NT2/D1 (cell line): ENCODE measurements around the gene ZSWIM6.

Experiments used
- DNase-seq: peaks from one replicate; pipeline ENCODE4 v3.0.0-alpha.2; 2011; ENCODE audit warnings: low read depth, low spot score
- H3K27me3 ChIP-seq: 2 replicates; pipeline ENCODE4 v1.6.0; 2011; ENCODE audit warnings: mild to moderate bottlenecking; ENCODE audit not compliant: insufficient read length, insufficient read depth
- H3K36me3 ChIP-seq: 2 replicates; pipeline ENCODE4 v1.6.1; 2011; ENCODE audit warnings: mild to moderate bottlenecking, low read length, mixed read lengths; ENCODE audit not compliant: insufficient read depth, insufficient read length
- H3K4me1 ChIP-seq: 2 replicates; pipeline ENCODE4 v1.5.1; 2011; ENCODE audit not compliant: insufficient read depth, insufficient read length
- H3K4me3 ChIP-seq: 2 replicates; pipeline ENCODE4 v1.5.1; 2011; ENCODE audit warnings: low read depth; ENCODE audit not compliant: insufficient read length
- H3K9ac ChIP-seq: 2 replicates; pipeline ENCODE4 v1.6.0; 2011; ENCODE audit warnings: low read depth; ENCODE audit not compliant: insufficient read length
- H3K9me3 ChIP-seq: 2 replicates; pipeline ENCODE4 v1.5.1; 2011; ENCODE audit warnings: mild to moderate bottlenecking, low read length; ENCODE audit not compliant: insufficient read depth
- SUZ12 ChIP-seq: IDR thresholded peaks from 2 replicates; pipeline ENCODE4 v1.6.1; 2011; ENCODE audit not compliant: insufficient read length, insufficient read depth; ENCODE audit errors: extremely low read depth
- YY1 ChIP-seq: IDR thresholded peaks from 2 replicates; pipeline ENCODE4 v1.6.1; 2011; ENCODE audit not compliant: insufficient read length, insufficient read depth
- ZNF274 ChIP-seq: IDR thresholded peaks from 2 replicates; pipeline ENCODE4 v1.6.1; 2011; ENCODE audit warnings: mild to moderate bottlenecking, low read depth, low read length

ZSWIM6 gene

GRCh38 chr5:61465066-61465465 lies 133.0 kb downstream of the ZSWIM6 start:
- Histone ChIP-seq H3K9me3 (no peaks in the 10 kb centered on the region), H3K36me3 (no peaks in the 10 kb centered on the region), H3K9ac (no peak overlapping the region), H3K4me3 (no peak overlapping the region), H3K27me3 (no peaks in the 10 kb centered on the region), H3K4me1 (no peaks in the 10 kb centered on the region)
- DNase-seq: no peak
- TF ChIP-seq SUZ12 (no peak), ZNF274 (no peak), YY1 (no peak)

GRCh38 chr5:61465496-61465895 lies 133.4 kb downstream of the ZSWIM6 start:
- Histone ChIP-seq H3K9ac (no peak overlapping the region), H3K4me3 (no peak overlapping the region), H3K4me1 (no peaks in the 10 kb centered on the region), H3K36me3 (no peaks in the 10 kb centered on the region), H3K9me3 (no peaks in the 10 kb centered on the region), H3K27me3 (no peaks in the 10 kb centered on the region)
- TF ChIP-seq ZNF274: no peak
- DNase-seq: no peak

GRCh38 chr5:61466017-61466416 lies 134.0 kb downstream of the ZSWIM6 start:
- Histone ChIP-seq H3K4me1 (no peaks in the 10 kb centered on the region), H3K4me3 (no peak overlapping the region), H3K36me3 (no peaks in the 10 kb centered on the region), H3K9ac (no peak overlapping the region), H3K27me3 (no peaks in the 10 kb centered on the region), H3K9me3 (no peaks in the 10 kb centered on the region)
- no peak for TF ChIP-seq YY1
- no peak for TF ChIP-seq ZNF274
- no peak for TF ChIP-seq SUZ12
- no peak for DNase-seq

DNA sequence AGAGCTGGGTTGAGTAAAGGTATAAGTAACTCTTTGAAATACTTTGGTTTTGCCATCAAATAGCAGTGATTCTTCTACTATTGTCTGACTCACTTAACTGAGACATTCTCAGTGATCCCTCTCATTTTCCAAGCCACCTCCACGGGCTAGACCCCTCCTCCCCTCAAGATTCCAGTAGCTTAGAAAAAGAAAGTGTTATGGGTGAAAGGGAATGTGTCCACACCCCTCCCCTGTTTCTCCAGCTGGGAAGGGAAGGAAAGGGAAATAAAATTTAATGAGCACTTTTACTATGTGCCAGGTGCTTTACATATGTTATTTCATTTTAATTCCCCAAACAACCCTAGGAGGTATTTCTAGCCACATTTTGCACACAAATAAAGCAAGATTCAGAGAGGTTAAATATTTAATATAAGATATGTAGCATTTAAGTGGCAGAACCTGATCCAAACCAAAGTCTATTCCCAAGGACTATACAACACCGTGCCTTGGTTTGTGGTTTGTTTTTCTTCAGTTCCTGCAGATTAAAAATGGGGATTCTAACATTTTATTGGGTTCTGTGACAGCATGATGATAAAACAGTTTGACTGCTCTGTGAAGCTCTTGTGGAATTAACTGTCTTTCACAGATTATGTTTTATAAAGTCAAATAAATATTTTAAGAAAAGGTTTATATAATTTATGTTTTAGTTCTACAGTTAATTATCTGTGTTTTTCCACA lies 135.9 kb downstream of the ZSWIM6 start:
- Histone ChIP-seq H3K4me3 (no peak overlapping the region), H3K9me3 (no peaks in the 10 kb centered on the region), H3K4me1 (no peaks in the 10 kb centered on the region), H3K36me3 (no peaks in the 10 kb centered on the region), H3K27me3 (no peaks in the 10 kb centered on the region), H3K9ac (no peak overlapping the region)
- TF ChIP-seq ZNF274 (no peak), YY1 (no peak), SUZ12 (no peak)
- no peak for DNase-seq

DNA sequence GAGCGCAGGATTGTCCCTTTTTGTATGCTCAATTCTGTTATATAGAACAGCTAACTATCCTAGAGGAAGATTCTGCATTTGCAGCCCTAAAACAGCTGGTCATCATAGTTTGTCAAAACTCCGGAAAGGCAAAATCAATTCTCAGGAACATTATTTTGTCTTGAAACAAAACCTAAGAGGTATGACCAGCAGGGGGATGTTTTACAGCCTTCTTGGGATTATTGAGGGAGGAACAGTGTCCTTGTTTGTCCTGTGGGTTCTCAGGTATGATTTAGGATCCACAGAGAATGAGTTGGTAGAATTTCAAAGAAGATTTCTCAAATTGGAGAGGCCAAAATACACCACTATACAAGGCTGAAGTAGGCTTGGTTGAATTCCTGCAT lies 136.4 kb downstream of the ZSWIM6 start:
- Histone ChIP-seq H3K9me3 (no peaks in the 10 kb centered on the region), H3K36me3 (no peaks in the 10 kb centered on the region), H3K9ac (no peak overlapping the region), H3K27me3 (no peaks in the 10 kb centered on the region), H3K4me3 (no peak overlapping the region), H3K4me1 (no peaks in the 10 kb centered on the region)
- no peak for DNase-seq
- TF ChIP-seq YY1 (no peak), SUZ12 (no peak), ZNF274 (no peak)

- Histone ChIP-seq H3K9ac (no peak overlapping the region), H3K36me3 (no peaks in the 10 kb centered on the region), H3K4me1 (no peaks in the 10 kb centered on the region), H3K9me3 (no peaks in the 10 kb centered on the region), H3K4me3 (no peak overlapping the region), H3K27me3 (no peaks in the 10 kb centered on the region)
- TF ChIP-seq YY1 (no peak), SUZ12 (no peak), ZNF274 (no peak)
- DNase-seq: no peak
Observed at GRCh38 chr5:61471352-61471751, 139.3 kb downstream of the ZSWIM6 start.

DNA sequence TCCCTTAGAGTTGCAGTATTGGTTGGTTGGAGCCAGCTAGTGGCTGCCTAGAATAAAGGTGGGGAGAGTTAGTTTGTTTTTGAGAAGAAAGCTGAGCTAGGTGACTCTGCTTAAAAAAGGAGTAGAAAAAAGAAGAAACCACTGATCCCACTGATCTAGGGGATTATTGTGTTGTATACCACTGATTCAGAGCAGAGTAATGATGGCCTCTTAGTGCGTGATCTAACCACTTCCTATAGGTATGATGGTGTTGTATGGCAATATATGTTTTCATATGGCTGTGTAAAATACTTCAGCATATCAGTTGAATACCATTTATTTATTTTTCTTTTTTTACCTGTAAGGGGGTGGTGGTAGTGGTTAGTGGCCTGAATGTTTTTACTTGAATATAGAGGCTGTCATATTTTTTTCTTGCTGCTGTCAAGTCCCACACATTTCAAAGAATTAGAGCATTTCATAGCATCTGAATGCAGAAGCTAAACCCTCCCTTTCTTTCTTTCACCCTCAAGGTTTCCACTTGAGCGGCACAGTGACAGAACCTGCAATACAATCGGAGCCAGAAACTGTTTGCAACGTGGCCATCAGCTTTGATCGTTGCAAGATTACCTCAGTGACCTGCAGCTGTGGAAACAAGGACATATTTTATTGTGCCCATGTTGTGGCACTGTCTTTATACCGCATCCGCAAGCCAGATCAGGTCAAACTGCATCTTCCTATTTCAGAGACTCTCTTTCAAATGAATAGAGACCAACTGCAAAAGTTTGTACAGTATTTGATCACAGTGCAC lies 140.3 kb downstream of the ZSWIM6 start:
- no peak for TF ChIP-seq YY1
- TF ChIP-seq SUZ12: no peak
- no peak for TF ChIP-seq ZNF274
- Histone ChIP-seq H3K4me3 (no peak overlapping the region), H3K4me1 (no peaks in the 10 kb centered on the region), H3K36me3 (no peaks in the 10 kb centered on the region), H3K27me3 (no peaks in the 10 kb centered on the region), H3K9ac (no peak overlapping the region), H3K9me3 (no peaks in the 10 kb centered on the region)
- no peak for DNase-seq
